ENCODE results near the gene CSK. TPM values are rescaled to one million over a fixed set of nuclear protein-coding genes. Genes with fewer than 3 reads are reported as not detected.

CSK gene
- total RNA-seq, 3 donors from 2014 or later (not counting 1 experiment from before 2014, with no cell fraction given) = 282 to 334 (median 287) TPM

DNA sequence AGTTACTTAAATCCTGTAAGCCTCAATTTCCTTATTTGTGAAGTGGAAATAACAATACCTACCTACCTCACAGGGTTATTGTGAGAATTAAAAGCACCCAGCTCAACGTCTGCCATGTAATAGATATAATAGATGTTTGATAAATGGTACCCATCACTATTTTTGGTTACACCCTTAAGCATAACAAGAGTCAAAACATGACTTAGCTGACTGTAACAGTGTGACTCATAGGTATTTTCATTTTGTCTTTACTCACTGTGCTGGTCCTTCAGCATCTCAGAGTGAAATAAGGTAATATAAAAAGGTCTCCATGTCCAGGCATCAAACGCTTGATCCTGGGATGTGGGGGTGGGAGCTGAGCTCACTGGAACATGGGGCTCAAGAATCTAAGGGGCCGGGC lies 47.6 kb downstream of the CSK start:
- WGBS (ENCODE audit: insufficient coverage) = 66% methylated on average over 2 of the region's 3 CpGs
- peaks cover 8 to 22% of the 10 kb centered on the region in 2 donors for H3K27me3 Mint-ChIP-seq (ENCODE audit: low read depth in 2 of 2)
- intact Hi-C loops (cut with micrococcal nuclease) = no loop called here
- TF ChIP-seq, protein P1, sequence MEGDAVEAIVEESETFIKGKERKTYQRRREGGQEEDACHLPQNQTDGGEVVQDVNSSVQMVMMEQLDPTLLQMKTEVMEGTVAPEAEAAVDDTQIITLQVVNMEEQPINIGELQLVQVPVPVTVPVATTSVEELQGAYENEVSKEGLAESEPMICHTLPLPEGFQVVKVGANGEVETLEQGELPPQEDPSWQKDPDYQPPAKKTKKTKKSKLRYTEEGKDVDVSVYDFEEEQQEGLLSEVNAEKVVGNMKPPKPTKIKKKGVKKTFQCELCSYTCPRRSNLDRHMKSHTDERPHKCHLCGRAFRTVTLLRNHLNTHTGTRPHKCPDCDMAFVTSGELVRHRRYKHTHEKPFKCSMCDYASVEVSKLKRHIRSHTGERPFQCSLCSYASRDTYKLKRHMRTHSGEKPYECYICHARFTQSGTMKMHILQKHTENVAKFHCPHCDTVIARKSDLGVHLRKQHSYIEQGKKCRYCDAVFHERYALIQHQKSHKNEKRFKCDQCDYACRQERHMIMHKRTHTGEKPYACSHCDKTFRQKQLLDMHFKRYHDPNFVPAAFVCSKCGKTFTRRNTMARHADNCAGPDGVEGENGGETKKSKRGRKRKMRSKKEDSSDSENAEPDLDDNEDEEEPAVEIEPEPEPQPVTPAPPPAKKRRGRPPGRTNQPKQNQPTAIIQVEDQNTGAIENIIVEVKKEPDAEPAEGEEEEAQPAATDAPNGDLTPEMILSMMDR (IDR thresholded peaks at IDR 0.05) = no peak
- Histone ChIP-seq H3K36me3 (ENCODE audit: control insufficient read depth, insufficient read depth, low read length) (no peaks in the 10 kb centered on the region), H3K9me3 (ENCODE audit: control insufficient read depth, insufficient read depth, low read length) (no peaks in the 10 kb centered on the region), H3K4me3 (ENCODE audit: low read length) (no peak overlapping the region), H3K27ac (ENCODE audit: low read length) (no peak overlapping the region), H3K27me3 (ENCODE audit: control insufficient read depth, insufficient read depth, low read length) (peaks cover 18% of the 10 kb centered on the region), H3K4me1 (ENCODE audit: control insufficient read depth, insufficient read depth, low read length) (peaks cover 9% of the 10 kb centered on the region)
- no peaks in the 10 kb centered on the region for H3K36me3 Mint-ChIP-seq
- H3K4me3 Mint-ChIP-seq = no peak overlapping the region
- no peak for ATAC-seq
- no peak for DNase-seq
- no peaks in the 10 kb centered on the region for H3K9me3 Mint-ChIP-seq
- peaks cover 0 to 5% of the 10 kb centered on the region in 2 donors for H3K4me1 Mint-ChIP-seq
- no peak overlapping the region for H3K27ac Mint-ChIP-seq

DNA sequence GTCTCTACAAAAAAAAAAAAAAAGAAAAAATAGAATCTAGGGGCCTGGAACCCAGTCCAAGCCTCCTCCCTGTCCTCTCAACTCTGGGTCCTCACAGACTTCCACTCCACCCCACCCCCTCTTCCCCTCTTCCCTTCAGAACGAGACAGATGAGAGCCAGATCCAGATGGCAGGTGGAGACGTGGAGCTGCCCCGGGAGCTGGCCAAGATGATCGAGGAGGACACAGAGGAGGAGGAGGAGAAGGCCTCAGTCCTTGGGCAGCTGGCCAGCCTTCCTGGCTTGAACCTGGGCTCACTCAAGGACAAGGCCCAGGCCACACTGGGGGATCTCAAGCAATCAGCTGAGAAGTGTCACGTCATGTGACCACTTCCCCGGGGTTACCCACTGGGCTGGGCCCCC lies 48.1 kb downstream of the CSK start:
- no peak overlapping the region for H3K4me3 ChIP-seq (ENCODE audit: low read length)
- H3K9me3 ChIP-seq (ENCODE audit: control insufficient read depth, insufficient read depth, low read length) = no peaks in the 10 kb centered on the region
- 86% methylated on average over 6 of the region's 6 CpGs for WGBS (ENCODE audit: insufficient coverage)
- intact Hi-C loops (cut with micrococcal nuclease) = no loop called here
- Mint-ChIP-seq H3K4me3 (no peak overlapping the region), H3K27ac (no peak overlapping the region), H3K4me1 (peaks cover under 1 to 8% of the 10 kb centered on the region in 2 donors), H3K36me3 (no peaks in the 10 kb centered on the region), H3K27me3 (ENCODE audit: low read depth in 2 of 2) (peaks cover 8 to 18% of the 10 kb centered on the region in 2 donors), H3K9me3 (no peaks in the 10 kb centered on the region)
- H3K27me3 ChIP-seq (ENCODE audit: control insufficient read depth, insufficient read depth, low read length) = peaks cover 18% of the 10 kb centered on the region
- no peak overlapping the region for H3K27ac ChIP-seq (ENCODE audit: low read length)
- no peak for ATAC-seq
- TF ChIP-seq, protein P1 (IDR thresholded peaks at IDR 0.05) = no peak
- DNase-seq = no peak
- peaks cover 9% of the 10 kb centered on the region for H3K4me1 ChIP-seq (ENCODE audit: control insufficient read depth, insufficient read depth, low read length)
- H3K36me3 ChIP-seq (ENCODE audit: control insufficient read depth, insufficient read depth, low read length) = no peaks in the 10 kb centered on the region

DNA sequence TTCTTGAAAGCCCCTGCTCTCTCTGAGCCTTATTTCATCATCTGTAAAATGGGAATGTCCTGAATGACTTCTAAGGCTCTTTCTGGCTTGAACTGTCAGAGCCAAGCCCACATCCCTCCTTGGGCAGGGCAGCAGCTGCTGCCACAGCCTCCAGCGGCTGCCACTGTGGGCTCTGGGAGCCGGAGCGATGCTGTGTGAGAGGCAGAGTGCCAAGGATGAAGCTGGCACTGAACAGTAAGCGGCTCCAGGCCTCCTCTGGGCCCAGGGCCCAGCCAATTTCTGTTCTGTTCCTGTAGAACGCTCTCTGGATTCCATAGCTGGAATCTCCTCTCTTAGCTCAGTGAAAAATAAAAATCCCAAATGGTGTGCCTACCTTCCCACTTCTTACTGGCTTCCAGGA lies 49.0 kb downstream of the CSK start:
- no peak overlapping the region for H3K27ac ChIP-seq (ENCODE audit: low read length)
- H3K4me3 ChIP-seq (ENCODE audit: low read length) = no peak overlapping the region
- H3K9me3 Mint-ChIP-seq = no peaks in the 10 kb centered on the region
- intact Hi-C loops (cut with micrococcal nuclease) = no loop called here
- H3K4me1 ChIP-seq (ENCODE audit: control insufficient read depth, insufficient read depth, low read length) = peaks cover 9% of the 10 kb centered on the region
- peaks cover 13% of the 10 kb centered on the region for H3K27me3 ChIP-seq (ENCODE audit: control insufficient read depth, insufficient read depth, low read length)
- TF ChIP-seq, protein P1 (IDR thresholded peaks at IDR 0.05) = no peak
- H3K9me3 ChIP-seq (ENCODE audit: control insufficient read depth, insufficient read depth, low read length) = no peaks in the 10 kb centered on the region
- no peaks in the 10 kb centered on the region for H3K36me3 ChIP-seq (ENCODE audit: control insufficient read depth, insufficient read depth, low read length)
- H3K27me3 Mint-ChIP-seq (ENCODE audit: low read depth in 2 of 2) = peaks cover 8 to 16% of the 10 kb centered on the region in 2 donors
- H3K36me3 Mint-ChIP-seq = no peaks in the 10 kb centered on the region
- WGBS (ENCODE audit: insufficient coverage) = 89% methylated on average over 5 of the region's 5 CpGs
- DNase-seq = no peak
- no peak overlapping the region for H3K4me3 Mint-ChIP-seq
- no peak overlapping the region for H3K27ac Mint-ChIP-seq
- ATAC-seq = no peak
- H3K4me1 Mint-ChIP-seq = peaks cover 4 to 11% of the 10 kb centered on the region in 2 donors

DNA sequence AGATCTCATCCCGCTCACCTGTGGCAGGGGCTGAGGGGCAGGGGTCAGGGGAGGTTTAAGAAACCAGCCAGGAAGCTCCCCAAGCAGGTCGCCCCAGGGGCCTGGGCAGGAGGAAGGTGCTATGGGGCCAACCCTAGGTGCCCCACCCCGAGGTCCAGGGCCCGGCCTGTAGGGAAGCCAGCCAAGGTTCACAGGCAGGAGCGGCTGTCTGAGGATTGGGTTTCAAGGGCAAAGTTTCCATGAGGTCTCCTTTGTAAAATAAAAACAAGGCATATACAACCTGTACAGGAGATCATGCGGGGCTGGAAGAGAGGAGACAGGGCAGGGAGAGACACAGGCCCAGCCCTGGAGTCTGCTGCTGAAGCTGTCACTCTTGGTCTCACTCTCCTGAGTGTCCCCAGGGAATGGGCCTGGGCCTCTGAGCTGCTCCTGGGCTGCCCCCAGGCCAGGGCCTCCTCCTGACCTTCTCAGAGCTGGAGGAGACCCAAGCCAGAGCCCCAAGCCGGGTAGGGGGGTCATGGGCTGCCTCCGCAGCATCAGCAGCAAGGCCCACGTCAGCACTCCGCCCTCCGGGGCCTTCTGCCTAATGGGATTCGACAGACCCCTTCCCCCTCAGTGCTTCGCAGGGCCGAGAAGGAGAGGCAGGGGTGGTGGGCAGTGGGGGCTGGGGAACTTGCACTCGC lies 50.1 kb downstream of the CSK start:
- 89% methylated on average over 13 of the region's 15 CpGs for WGBS (ENCODE audit: insufficient coverage)
- peaks cover 8 to 13% of the 10 kb centered on the region in 2 donors for H3K27me3 Mint-ChIP-seq (ENCODE audit: low read depth in 2 of 2)
- TF ChIP-seq, protein P1 (IDR thresholded peaks at IDR 0.05) = no peak
- H3K4me3 Mint-ChIP-seq = no peak overlapping the region
- ATAC-seq (no peak), DNase-seq (no peak)
- Histone ChIP-seq H3K9me3 (ENCODE audit: control insufficient read depth, insufficient read depth, low read length) (no peaks in the 10 kb centered on the region), H3K36me3 (ENCODE audit: control insufficient read depth, insufficient read depth, low read length) (peaks cover 3% of the 10 kb centered on the region), H3K4me3 (ENCODE audit: low read length) (no peak overlapping the region), H3K27me3 (ENCODE audit: control insufficient read depth, insufficient read depth, low read length) (peaks cover 7% of the 10 kb centered on the region), H3K27ac (ENCODE audit: low read length) (no peak overlapping the region), H3K4me1 (ENCODE audit: control insufficient read depth, insufficient read depth, low read length) (peaks cover under 1% of the 10 kb centered on the region)
- no peaks in the 10 kb centered on the region for H3K9me3 Mint-ChIP-seq
- peaks cover 4 to 6% of the 10 kb centered on the region in 2 donors for H3K4me1 Mint-ChIP-seq
- intact Hi-C loops (cut with micrococcal nuclease) = no loop called here
- H3K27ac Mint-ChIP-seq = no peak overlapping the region
- no peaks in the 10 kb centered on the region for H3K36me3 Mint-ChIP-seq

Data from natural killer cell (primary cell).